GM19238 (cell line): ENCODE measurements around the gene PILRA.
A peak's percentile ranks its signal among the peaks of the same experiment; 100 is the strongest.
"Not testable (repeated sequence)": the region's sequence is repeated elsewhere in the genome, so short reads cannot be mapped to it uniquely, and the experiment has no call there.

ENCODE experiments used
- DNase-seq: peaks from one replicate; pipeline ENCODE4 v3.0.0; 2011; ENCODE audit warnings: low spot score; ENCODE audit not compliant: insufficient read length

Gene PILRA

DNA sequence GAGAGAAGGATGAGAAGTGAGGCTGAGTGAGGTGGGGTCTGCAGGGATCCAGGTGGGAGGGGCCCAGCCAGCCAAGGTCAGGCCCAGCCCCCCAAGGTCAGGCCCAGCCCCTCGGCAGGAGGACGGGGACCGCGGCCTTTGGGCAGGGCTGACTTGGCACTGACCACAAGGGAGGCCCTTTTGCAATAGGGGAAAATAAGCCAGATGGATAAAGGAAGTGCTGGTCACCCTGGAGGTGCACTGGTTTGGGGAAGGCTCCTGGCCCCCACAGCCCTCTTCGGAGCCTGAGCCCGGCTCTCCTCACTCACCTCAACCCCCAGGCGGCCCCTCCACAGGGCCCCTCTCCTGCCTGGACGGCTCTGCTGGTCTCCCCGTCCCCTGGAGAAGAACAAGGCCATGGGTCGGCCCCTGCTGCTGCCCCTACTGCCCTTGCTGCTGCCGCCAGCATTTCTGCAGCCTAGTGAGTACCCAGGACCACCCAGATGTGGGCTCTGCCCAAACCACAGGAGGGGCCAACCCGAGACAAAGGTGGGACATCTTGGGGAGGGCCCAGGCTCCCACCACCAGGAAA lies at the start of gene PILRA:
Gene PILRA (plus strand): TSS at position 227 of the 571 bp plus-strand sequence. CDS start 170 bp downstream, at position 397.
- DNase-seq, result no peak

DNA sequence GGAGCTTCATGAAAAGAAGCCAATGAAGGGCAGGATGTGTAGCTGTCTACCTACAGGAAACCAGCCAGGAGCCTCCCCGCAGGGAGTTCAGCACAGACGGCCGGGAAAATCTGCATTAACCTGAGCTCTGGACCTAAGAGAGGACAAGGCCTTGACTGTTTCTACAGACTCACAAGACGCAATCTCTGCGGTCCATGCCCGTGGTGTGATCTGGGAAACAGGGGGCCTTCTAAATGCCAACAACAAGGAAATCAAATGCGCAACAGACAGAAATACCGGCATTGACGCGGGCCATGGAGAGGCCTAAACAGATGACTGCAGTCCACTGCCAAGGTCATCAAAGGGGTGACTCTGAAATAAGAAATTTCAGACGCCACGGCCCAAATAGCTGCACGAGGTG lies 49.1 kb upstream of the PILRA start:
- DNase-seq, result not testable (repeated sequence)

DNA sequence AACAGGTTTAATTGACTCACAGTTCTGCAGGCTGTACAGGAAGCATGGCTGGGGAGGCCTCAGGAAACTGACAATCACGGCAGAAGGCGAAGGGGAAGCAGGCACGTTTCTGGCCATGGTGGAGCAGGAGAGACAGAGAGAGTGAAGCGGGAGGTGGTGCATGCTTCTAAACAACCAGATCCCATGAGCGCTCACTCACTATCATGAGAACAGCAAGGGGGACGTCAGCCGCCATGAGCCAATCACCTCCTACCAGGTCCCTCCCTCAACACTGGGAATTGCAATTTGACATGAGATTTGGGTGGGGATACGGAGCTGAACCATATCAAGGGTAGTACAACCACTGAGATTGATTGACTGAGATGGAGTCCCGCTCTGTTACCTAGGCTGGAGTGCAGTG lies 47.6 kb upstream of the PILRA start:
- not testable (repeated sequence) for DNase-seq

DNA sequence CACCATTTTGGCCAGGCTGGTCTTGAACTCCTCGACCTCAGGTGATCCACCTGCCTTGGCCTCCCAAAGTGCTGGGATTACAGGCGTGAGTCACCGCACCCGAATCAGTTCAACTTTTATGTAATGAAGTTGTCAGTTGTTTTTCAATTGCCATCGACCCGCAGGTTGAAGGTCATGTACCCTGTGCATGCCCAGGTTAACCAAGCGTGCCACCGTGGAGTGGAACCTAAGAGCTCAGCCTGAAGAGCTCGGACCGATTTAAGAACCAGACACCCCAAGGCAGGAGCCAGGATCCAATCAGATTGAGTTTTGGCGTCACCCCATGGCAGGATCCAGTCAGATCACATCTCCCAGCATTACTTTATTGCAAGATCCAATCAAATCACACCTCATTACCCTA lies 46.4 kb upstream of the PILRA start:
- DNase-seq, result not testable (repeated sequence)

DNA sequence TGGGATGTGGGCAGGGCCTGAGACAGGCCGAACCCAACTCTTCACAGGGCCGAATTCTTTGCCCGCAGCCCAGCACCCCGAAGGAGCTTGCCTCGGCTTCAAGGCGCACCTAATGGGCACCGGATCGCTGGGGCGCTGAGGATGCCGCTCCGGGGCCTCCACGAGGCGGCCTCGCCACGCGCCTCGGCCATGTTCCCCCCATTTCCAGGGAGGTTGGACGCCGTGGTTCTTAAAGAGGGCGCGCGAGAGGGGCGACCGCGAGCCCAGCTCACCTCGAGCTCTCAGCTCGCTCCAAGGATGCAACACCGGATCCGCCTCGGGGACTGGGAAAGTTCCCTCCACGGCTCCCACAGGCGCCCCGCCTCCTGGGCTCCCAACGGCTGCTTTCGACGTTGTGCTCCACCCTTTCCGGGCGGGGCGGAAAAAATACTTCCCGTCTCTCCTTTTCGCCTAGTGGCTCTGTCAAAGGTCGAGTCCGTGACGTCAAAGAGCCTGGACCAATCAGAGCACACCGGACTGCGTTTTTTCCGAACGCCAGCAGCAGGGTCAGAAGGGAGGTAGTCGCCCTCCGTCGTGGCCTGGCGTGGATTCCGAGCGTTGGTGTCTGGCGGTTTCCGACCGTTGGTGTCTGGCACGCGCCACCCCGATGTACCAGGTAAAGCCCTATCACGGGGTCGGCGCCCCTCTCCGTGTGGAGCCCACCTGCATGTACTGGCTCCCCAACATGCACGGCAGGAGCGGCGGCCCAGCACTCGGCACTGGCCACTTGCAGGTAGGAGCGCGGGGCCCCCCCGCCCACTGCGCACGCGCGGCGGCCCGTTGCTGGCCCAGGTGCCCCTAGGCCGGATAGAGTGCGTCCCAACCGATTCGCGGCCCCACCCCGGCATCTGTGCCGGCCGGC lies 37.5 kb upstream of the PILRA start:
- peak; percentile 74 for DNase-seq

DNA sequence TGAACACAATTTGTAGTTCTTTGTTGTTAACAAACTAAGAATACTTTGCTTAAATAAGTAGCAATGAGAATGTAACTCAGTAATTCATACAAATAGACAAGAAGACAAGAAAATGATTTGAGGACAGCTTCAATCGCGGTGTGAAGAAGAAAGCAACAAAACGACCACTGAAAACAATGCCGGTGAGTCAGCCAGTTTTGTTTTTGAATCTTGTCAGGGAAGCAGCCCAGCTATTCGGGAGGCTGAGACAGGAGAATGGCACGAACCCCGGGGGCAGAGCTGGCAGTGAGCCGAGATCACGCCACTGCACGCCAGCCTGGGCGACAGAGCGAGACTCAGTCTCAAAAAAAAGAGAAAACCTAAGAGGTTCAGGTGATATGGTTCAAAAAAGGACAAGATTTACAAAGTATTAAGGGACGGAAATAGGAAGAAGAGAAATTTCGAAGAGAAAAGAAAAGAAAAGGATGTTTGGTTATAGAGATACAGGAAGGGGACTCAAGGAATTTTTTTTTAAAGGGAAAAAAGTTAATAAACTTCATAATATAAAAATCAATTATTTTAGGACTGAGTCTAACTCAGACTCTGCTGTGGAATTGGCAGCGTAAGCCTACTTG lies 35.1 kb upstream of the PILRA start:
- DNase-seq, result not testable (repeated sequence)

DNA sequence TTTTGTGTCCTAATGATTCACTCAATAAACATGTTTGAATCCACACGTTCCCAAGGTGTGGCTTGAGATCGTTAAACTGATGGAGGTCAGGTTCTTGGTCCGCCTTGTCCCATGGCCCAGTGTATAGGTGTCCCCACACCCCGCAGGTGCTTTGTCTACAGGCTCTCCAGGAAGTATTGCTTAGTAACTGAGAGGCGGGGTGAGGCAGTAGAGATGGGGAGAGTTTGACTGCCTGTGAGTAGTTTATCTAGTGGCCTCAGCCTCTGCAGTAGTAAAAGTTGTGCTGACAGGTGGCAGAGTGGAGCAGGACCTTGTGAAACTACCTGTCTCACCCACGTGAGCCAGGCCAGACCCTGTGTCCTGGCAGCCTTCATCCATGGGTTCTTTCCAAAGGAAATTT lies 32.0 kb upstream of the PILRA start:
- DNase-seq, result not testable (repeated sequence)

DNA sequence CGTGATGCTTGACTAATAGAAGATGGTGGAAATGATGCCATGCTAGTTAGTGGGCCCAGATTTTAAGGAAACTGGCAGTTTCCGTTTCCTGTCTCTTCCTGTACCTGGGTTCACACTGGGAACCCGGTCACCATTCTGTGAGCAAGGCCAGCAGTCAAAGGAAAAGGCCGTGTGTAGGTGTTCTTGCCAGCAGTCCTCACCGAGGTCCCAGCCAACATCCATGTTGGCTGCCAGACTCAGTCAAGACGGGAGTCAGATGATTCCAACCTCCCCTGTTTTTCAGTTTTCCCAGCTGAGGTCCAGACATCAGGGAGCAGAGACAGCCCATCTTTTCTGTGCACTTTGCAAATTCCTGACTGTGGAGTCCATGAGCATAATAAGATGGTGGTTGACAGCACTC lies 30.5 kb upstream of the PILRA start:
- DNase-seq, result no peak

DNA sequence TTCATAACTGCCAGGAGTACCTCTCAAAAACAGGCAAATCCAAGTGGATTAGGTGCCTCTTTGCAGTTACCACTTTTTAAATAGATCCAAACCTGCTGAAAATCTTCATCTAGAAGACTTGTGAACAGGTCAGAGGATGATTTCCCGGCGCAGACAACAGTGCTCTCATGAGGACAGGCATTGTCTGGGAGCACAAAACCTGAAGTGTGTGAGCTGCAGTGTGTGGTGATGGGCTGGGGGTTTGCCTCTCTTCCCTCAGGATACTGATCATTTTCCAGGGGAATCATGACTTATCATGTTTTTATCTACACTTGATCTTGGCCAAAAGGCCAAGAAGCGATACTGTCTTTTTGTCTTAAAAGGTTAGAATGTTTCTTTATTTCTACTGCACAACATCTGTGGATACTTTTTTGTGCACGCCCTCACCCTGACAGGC lies 29.1 kb upstream of the PILRA start:
- DNase-seq, result not testable (repeated sequence)

DNA sequence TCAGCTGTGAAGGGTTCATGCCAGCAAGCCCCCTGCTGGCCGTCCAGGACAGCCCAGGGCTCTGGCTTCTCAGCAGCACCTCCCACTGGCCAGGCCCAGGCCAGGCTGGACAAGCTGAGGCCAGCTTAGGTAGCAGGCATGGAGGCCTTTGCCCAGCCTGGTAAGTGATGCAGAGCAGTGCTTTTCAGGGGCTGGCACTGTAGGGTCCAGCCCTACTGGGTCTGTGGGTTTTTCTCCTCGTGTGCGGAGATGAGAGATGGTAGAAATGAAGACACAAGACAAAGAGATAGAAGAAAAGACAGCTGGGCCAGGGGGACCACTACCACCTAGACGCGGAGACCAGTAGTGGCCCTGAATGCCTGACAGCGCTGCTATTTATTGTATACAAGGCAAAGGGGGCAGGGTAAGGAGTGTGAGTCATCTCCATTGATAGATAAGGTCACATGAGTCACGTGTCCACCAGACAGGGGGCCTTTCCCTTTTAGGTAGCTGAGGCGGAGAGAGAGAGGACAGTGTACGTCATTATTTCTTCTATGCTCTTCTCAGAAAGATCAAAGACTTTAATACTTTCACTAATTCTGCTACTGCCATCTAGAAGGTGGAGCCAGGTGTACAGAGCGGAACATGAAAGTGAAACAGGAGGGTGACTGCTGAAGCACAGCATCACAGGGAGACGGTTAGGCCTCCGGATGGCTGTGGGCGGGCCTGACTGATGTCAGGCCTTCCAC lies 28.6 kb upstream of the PILRA start:
- DNase-seq, result not testable (repeated sequence)

DNA sequence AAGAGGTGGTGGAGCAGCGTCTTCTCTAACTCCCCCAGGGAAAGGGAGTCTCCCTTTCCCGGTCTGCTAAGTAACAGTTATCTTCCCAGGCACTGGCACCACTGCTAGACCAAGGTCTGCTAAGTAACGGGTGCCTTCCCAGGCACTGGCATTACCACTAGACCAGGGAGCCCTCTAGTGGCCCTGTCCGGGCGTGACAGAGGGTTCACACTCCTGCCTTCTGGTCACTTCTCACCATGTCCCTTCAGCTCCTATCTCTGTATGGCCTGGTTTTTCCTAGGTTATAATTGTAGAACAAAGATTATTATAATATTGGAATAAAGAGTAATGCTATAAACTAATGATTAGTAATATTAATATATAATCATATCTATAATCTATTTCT lies 28.0 kb upstream of the PILRA start:
- DNase-seq, result not testable (repeated sequence)

DNA sequence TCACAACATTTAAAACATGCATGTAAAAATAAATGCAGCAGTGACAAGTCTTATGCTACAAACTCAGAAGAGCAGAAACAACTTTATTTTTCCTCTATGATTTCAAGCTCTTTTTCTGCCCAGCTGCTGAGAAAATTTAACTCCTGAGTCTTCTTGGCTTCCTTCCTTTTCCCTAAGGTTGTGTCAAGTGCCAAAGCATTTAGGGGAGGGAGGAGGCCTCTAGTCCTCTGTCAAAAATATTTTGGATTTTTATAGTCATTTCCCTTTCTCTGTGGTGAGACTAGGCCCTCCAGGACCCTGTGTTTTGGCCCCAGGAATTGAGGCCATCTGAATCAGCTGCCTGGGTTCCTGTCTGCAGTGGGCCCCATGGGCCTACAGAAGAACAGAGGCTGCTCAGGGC lies 26.4 kb upstream of the PILRA start:
- no peak for DNase-seq

DNA sequence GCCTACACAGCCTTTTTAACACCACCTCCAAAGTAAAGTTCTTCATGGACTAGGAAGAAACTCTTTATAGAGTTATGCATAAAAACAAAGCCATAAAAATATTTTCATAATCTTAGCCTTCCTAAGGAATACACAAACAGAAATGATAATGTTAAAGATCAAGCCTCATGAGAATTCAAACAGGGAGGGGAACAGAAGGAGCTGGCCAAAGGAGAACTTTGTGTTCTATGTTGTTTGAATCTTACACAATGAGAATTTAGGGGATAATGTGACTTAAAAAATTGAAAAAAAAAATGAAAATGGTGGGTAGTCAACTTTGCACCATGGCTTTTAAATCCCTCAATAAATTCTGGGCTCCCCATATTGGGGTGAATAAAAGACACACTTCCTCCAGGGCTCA lies 24.5 kb upstream of the PILRA start:
- DNase-seq, result no peak

DNA sequence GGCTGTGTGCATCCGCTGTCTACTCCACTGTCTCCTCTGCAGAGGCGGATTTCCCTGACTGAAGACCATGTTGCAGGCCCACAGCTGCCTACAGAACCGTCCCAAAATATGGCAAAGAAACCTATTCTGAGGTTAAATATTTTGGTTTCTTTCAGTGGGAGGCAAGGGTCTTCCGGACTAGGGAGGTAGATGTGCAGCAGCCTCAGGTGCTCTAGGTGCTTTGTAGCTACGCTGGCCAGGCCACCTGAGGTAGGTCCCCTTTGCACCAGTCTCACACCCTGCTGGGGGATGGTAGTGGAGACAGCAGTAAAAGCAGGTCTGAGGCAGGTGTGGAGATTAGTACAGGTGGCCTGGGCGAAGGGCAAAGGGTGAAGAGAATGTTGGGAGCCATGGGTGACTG lies 23.5 kb upstream of the PILRA start:
- DNase-seq, result no peak

DNA sequence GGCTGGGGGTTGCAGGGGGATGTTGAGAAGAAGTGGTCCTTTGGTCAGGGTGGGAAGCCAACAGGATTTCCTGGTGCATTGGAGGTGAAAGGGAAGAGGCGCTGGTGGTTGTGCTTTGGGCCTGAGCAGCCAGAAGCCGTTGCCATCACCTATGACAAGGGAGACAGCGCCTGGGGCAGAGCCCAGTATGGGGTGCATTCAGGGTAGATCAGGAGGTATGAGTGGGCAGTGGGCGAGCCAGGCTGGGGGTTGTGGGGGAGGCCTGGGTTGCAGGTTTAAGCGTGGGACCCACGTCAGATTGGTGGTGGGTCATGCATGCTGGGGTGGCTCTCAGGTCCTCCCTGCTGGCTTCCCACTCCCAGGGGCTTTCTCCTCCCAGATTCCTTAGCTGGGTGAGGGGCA lies 21.6 kb upstream of the PILRA start:
- DNase-seq, result no peak

DNA sequence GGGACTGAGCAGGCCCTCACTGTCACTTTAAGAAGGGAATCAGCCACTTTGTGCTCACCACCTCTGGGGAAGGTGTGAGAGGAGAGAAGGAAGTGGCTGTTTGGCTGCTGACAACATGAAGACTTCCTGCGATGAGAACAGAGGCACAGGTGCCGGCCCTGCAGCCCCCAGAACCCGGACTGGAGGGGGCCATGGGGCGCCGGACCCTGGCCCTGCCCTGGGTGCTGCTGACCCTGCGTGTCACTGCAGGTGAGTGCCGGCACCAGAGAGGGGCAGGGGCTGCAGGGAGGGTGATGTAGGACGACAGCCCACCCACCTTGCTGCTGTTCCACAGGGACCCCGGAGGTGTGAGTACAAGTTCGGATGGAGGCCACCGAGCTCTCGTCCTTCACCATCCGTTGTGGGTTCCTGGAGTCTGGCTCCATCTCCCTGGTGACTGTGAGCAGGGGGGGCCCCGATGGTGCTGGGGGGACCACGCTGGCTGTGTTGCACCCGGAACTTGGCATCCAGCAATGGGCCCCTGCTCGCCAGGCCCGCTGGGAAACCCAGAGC lies 21.0 kb upstream of the PILRA start:
- DNase-seq, result not testable (repeated sequence)

DNA sequence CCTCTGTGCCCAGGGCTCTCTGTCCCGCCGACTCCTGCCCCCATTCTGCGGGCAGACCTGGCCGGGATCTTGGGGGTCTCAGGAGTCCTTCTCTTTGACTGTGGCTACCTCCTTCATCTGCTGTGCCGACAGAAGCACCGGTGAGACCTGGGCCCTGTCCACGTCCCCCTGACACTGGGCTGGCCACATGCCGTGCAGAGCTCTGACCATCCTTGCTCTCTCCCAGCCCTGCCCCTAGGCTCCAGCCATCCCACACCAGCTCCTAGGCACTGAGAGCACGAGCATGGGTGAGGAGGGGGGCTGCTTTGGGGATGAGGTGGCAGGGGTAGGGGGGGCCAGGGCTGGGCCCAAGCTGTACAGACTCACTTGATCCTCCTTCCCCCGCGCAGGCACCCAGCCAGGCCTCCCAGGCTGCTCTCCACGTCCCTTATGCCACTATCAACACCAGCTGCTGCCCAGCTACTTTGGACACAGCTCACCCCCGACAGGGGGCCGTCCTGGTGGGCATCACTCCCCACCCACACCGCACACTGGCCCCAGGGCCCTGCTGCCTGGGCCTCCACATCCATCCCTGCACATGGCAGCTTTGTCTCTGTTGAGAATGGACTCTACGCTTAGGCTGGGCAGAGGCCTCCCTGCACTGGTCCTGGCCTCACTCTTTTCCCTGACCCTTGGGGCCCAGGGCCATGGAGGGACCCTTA lies 20.2 kb upstream of the PILRA start:
- DNase-seq, result no peak

DNA sequence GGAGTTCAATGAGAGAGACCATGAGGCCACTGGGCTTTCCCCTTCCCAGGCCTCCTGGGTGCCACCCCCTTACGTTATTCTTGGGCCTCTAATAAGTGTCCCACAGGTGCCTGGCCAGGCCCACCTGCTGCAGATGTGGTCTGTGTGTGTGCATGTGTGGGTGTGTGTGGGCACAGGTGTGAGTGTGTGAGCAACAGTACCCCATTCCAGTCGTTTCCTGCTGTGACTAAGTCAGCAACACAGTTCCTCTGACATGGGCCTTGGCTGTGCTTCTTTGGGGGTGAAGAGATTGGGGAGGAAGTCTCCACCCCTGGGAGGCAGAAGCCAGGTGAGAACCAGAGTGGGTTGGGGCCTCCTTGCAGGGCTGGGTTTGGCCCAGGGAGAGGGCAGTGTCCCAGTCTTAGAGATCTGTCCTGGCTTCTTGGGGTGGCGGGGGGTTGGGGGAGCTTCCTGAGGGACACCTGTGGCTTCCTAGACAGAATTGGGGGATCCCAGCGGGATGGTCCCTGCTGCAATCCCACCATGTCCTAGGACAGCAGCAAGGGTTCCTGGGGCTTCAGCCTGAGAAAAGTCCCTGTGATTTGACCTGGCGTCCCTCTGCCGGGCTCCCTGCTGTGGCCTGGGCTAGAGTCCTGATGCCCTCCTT lies 19.5 kb upstream of the PILRA start:
- DNase-seq, result no peak

DNA sequence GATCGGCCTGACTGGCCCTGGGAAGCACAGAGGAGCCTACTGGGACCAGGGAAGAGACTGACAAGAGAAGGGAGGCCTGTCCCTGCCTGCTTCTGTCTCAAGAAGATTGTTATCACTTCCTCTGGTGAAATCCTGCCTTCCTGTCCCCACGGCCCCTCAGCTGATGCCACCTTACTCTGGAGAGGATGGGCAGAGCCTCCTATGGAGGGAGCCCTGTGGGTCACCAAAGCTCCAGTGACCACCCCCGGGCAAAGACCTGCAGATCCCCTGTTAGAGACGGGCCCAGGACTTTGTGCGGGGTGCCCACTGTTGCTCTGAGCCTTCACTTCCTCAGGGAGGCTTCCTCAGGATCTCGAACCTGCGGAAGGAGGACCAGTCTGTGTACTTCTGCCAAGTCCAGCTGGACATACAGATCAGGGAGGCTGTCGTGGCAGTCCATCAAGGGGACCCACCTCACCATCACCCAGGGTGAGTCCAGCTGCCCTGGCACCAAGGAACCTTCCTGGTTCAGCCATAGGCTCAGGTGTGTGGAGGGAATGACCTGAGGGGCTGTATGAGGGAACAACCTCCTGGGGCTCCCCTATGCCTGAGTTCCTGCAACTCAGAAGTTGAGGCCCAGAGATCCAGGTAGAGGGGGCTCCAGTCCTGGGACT lies 16.7 kb upstream of the PILRA start:
- DNase-seq, result no peak

DNA sequence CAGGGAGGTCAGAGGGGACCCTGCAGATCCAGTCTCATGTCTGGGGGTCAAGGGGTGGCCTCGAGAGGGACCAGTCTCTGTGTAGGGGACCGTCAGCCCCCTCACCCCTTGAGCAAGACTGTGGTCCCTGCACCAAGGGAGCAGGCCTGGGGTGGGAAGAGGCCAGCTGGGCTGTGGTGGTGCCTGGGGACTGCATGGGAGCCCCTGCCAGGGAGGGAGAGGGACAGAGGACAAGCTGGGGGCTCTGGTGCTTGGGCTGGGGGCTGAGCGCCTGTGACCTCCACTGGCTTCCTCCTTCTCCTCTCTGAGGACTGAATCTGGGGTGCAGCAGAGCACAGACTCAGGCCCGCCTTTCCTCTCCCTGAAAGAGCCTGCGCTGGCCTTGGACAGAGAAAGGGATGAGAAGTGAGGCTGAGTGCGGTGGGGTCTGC lies 16.1 kb upstream of the PILRA start:
- no peak for DNase-seq
